Duodenal mucosa (tissue), 2 donors: Measurements from ENCODE around the gene TEAD1.

Source experiments
- H3K27ac ChIP-seq: one replicate; pipeline ENCODE4 v1.7.0; 2013; ENCODE audit warnings: low read depth, low read length
- H3K27me3 ChIP-seq, 2 donors: one replicate each; pipeline ENCODE4 v1.7.0; 2013; ENCODE audit warnings: low read length in 2 of 2, control low read depth in 1 of 2; ENCODE audit not compliant: insufficient read depth in 2 of 2, control insufficient read depth in 1 of 2
- H3K36me3 ChIP-seq, 2 donors: one replicate each; pipeline ENCODE4 v1.7.0; 2013; ENCODE audit warnings: low read length in 2 of 2, control low read depth in 1 of 2; ENCODE audit not compliant: insufficient read depth in 2 of 2, control insufficient read depth in 1 of 2
- H3K4me1 ChIP-seq, 2 donors: one replicate each; pipeline ENCODE4 v1.7.0; 2013; ENCODE audit warnings: low read length in 2 of 2, control low read depth in 1 of 2; ENCODE audit not compliant: insufficient read depth in 2 of 2, control insufficient read depth in 1 of 2
- H3K4me3 ChIP-seq, 2 donors: one replicate each; pipeline ENCODE4 v1.7.0; 2013; ENCODE audit warnings: low read length in 2 of 2, low read depth in 1 of 2
- H3K9ac ChIP-seq, 2 donors: one replicate each; pipeline ENCODE4 v1.7.0; 2013; ENCODE audit warnings: low read length in 2 of 2, low read depth in 1 of 2
- H3K9me3 ChIP-seq, 2 donors: one replicate each; pipeline ENCODE4 v1.7.0; 2013; ENCODE audit warnings: low read length in 2 of 2, control low read depth in 1 of 2; ENCODE audit not compliant: control insufficient read depth in 1 of 2

Gene TEAD1

DNA sequence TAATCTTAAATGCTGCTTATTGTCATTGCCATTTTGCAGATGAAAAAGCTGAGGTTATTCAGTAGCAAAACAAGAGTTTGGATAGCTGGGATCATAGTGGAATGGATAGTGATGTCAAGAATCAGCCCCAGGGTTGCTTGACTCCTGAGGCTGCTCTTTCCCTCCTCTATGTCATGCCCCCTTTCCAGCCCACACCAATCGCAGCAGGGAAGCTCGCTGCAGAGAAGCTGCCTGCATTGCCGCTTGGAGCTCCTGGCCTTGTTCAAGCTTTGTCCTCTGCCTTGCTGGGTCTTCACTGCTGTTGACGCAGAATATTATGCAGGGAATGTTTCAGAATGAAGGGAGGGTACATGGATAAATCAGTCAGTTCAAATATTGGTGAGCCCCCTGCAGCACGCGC, 206.1 kb downstream of the TEAD1 start:
- H3K27ac ChIP-seq: no peak overlapping the region
- no peaks in the 10 kb centered on the region for H3K9me3 ChIP-seq
- peaks cover 0 to 3% of the 10 kb centered on the region in 2 donors for H3K4me1 ChIP-seq
- peaks cover 11 to 34% of the 10 kb centered on the region in 2 donors for H3K36me3 ChIP-seq
- no peak overlapping the region for H3K4me3 ChIP-seq
- H3K9ac ChIP-seq: no peak overlapping the region
- no peaks in the 10 kb centered on the region for H3K27me3 ChIP-seq

DNA sequence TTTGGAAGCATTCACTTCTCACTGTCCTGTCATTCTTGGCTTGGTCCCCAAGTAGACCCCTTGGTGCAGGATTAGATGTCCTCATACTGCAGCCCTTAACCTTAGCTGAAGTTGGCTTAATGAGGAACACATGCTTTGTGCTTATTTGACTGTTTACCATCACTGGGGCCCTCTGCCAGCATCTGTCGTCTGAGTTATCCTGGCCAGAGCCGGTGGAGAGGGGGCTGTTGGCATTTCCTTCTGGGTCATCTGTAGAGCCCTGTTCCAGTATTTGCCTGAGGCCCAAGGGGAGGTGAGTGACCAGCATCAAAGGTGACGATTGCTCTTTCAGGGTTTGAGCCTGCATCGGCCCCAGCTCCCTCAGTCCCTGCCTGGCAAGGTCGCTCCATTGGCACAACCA, 208.4 kb downstream of the TEAD1 start:
- Histone ChIP-seq H3K9ac (no peak overlapping the region), H3K36me3 (peaks cover 11 to 34% of the 10 kb centered on the region in 2 donors), H3K27ac (no peak overlapping the region), H3K4me3 (no peak overlapping the region), H3K27me3 (no peaks in the 10 kb centered on the region), H3K4me1 (peaks cover 0 to 3% of the 10 kb centered on the region in 2 donors), H3K9me3 (no peaks in the 10 kb centered on the region)

GRCh38 chr11:12884751-12885318, 210.6 kb downstream of the TEAD1 start:
- no peaks in the 10 kb centered on the region for H3K27me3 ChIP-seq
- H3K27ac ChIP-seq: no peak overlapping the region
- peaks cover 11 to 34% of the 10 kb centered on the region in 2 donors for H3K36me3 ChIP-seq
- H3K9ac ChIP-seq: no peak overlapping the region
- no peak overlapping the region for H3K4me3 ChIP-seq
- no peaks in the 10 kb centered on the region for H3K9me3 ChIP-seq
- peaks cover 0 to under 1% of the 10 kb centered on the region in 2 donors for H3K4me1 ChIP-seq

DNA sequence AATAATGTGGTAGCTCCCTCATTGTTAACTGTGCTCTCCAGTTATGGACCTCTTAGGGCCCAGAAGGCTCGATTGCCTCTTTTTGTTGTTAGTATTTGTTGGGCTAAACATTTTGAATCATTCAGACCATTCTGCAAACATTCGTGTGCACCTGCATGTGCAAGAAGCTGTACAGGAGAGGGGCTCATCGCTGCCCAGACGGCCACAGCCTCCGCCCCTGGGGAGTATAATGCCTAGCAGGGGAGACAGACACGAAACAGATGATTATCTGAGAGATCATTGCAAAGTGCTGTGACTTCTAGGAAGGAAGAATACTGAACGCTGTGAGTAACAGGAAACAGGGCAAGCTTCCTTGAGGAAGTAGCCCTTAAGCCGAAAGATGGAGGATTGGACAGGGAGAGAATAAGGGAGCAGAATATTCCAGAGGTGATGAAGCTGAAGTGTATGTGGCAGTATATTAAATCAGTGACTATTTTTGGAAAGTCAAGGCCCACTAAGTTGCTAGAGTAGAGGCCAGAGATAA, 211.6 kb downstream of the TEAD1 start:
- Histone ChIP-seq H3K4me1 (no peaks in the 10 kb centered on the region), H3K9ac (no peak overlapping the region), H3K4me3 (no peak overlapping the region), H3K27ac (no peak overlapping the region), H3K27me3 (no peaks in the 10 kb centered on the region), H3K9me3 (no peaks in the 10 kb centered on the region), H3K36me3 (peaks cover 11 to 28% of the 10 kb centered on the region in 2 donors)

DNA sequence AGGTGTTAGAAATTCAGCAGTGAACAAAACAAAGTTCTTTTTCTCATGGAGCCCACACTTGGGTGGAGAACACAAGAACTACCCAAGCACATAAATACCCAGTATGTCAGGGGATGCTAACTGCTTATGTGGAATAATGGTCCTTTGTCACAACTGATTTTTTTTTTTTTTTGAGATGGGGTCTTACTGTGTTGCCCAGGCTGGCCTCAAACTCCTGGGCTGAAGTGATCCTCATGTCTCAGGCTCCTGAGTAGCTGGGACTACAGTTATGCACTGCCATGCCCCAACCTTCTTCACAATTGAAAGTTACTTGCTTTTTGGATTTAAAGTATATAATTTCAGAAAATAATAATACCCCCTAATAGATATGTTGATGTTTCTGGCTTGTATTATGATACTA, 212.3 kb downstream of the TEAD1 start:
- no peak overlapping the region for H3K4me3 ChIP-seq
- no peak overlapping the region for H3K27ac ChIP-seq
- H3K9me3 ChIP-seq: no peaks in the 10 kb centered on the region
- no peaks in the 10 kb centered on the region for H3K4me1 ChIP-seq
- H3K27me3 ChIP-seq: no peaks in the 10 kb centered on the region
- H3K36me3 ChIP-seq: peaks cover 11 to 24% of the 10 kb centered on the region in 2 donors
- no peak overlapping the region for H3K9ac ChIP-seq

DNA sequence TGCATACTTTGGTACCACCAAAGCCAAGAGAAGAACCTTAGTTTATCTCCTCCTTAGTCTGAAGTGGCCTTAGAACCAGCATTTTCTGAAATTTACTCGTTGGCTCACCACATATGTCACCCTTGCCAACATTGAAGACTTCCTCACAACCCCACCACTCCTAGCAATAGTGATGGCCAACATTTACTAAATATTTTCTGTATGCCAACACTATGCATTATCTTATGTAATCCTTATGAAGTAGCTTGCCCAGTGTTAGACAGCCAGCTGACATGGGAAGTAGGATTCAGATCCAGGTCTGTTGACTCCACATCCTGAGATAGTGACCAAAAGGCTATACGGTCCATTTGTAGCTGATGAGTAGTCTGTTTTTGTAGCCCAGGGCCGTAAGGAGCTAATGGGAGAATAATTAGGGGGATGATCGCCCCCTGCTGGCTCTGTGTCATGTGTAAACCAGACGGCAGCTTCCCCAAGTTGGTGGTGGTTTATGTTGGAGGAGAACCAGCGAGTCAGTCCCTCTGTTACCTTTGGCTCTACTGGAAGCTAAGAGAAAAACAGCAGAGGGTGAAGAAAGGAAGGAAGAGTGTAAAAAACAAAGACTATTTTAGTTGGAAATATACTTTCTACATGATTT, 214.4 kb downstream of the TEAD1 start:
- Histone ChIP-seq H3K9me3 (no peaks in the 10 kb centered on the region), H3K27ac (no peak overlapping the region), H3K36me3 (peaks cover 0 to 7% of the 10 kb centered on the region in 2 donors), H3K4me1 (no peaks in the 10 kb centered on the region), H3K4me3 (no peak overlapping the region), H3K27me3 (no peaks in the 10 kb centered on the region), H3K9ac (no peak overlapping the region)

DNA sequence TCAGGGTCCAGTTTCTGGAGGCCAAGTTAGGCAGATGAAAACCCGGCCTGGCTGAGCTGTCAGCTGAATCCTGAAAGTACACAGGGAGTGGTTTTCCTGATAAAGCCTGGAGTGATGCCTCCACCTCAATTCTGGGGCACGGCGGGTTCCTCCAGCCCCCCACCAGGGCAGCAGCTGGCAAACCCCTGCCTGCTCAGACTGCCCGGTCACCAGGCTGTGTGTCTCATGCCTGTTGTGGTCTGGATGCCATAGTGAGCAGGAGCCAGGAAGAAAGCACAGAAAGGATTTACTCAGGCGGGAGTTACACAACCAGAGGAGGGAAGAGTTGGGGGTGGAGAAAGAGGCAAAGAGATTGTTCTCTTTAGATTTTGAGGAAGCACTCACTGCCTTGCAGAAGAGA, 215.0 kb downstream of the TEAD1 start:
- Histone ChIP-seq H3K27ac (no peak overlapping the region), H3K9ac (no peak overlapping the region), H3K4me1 (no peaks in the 10 kb centered on the region), H3K9me3 (no peaks in the 10 kb centered on the region), H3K4me3 (no peak overlapping the region), H3K36me3 (peaks cover 0 to under 1% of the 10 kb centered on the region in 2 donors), H3K27me3 (no peaks in the 10 kb centered on the region)

DNA sequence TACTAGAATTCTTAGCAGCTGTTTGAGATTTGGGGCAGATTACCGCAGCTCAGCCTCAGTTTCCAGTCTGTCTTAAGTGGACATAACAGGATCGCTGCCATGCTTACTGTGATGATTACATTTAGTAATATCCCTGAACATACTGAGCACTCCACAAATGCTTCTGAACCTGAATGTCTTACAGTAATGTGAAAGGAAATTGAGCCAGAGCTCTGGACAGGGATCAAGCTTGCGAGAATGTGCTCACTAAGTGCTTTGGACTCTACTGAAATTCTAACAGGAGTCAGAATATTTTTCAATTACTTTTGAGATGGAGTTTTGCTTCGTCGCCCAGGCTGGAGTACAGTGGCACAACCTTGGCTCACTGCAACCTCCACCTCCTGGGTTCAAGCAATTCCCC, 216.3 kb downstream of the TEAD1 start:
- Histone ChIP-seq H3K36me3 (no peaks in the 10 kb centered on the region), H3K9me3 (no peaks in the 10 kb centered on the region), H3K27me3 (no peaks in the 10 kb centered on the region), H3K9ac (no peak overlapping the region), H3K4me1 (no peaks in the 10 kb centered on the region), H3K27ac (no peak overlapping the region), H3K4me3 (no peak overlapping the region)

DNA sequence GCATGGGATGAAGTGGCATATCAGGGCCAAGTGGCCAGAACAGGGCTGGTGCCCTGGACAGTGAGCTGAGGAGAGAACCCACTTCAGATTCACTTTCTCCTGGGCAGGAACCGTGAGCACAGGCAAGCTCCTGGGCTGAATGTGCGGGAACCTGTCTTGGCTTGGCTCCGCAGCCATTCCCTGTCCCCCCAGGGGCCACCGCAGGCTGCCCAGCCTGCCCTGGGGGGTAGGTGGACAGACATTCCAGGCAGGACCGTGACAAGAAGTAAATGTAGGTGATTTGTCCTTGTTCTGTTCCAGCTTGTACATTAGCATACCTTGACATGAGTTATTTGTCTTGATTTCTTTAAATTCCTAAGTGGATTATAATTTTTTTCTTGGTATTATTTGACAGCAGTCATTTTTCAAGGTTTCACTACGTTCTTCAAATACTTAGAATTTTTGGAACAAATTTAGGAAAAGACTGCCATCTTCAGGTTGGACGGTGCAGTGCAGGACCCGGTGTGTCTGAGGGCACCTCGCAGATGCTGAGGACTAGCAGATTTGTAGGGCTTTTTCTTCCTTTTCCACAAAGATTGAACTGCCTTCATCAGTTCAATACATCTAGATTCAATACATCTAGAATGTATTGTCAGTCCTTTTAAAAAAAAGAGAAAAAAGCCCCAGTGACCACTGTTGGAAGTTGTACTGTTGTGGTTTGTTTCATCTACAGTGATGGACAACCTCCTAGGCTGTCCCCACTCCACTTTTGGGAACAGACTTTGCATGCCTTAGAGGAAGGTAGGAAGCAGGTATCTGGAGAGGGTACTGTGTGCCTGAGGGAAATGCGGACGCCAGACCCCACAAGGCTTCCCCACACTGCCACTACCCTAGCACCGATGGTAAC, 219.8 kb downstream of the TEAD1 start:
- no peak overlapping the region for H3K27ac ChIP-seq

GRCh38 chr11:12897390-12897789, 223.2 kb downstream of the TEAD1 start:
- H3K4me1 ChIP-seq: no peaks in the 10 kb centered on the region
- H3K9me3 ChIP-seq: no peaks in the 10 kb centered on the region
- H3K36me3 ChIP-seq: peaks cover 0 to 4% of the 10 kb centered on the region in 2 donors
- H3K4me3 ChIP-seq: no peak overlapping the region
- H3K27me3 ChIP-seq: no peaks in the 10 kb centered on the region
- H3K27ac ChIP-seq: no peak overlapping the region
- no peak overlapping the region for H3K9ac ChIP-seq

More for the DNA sequence above, 219.8 kb downstream of the TEAD1 start:
- Histone ChIP-seq H3K4me1 (no peaks in the 10 kb centered on the region), H3K4me3 (no peak overlapping the region), H3K36me3 (no peaks in the 10 kb centered on the region), H3K9ac (no peak overlapping the region), H3K9me3 (no peaks in the 10 kb centered on the region), H3K27me3 (no peaks in the 10 kb centered on the region)
